ENCODE data around the gene IREB2. TPM values are rescaled to one million over a fixed set of nuclear protein-coding genes. Genes with fewer than 3 reads are reported as not detected.

The IREB2 gene
- total RNA-seq, 4 donors from 2014 or later: 41.9 to 193 (median 56.7) TPM

GRCh38 chr15:78461171-78461888 is 23.3 kb downstream of the IREB2 start:
- no peak for TF ChIP-seq POLR2A (IDR thresholded peaks at IDR 0.05)
- no peak for TF ChIP-seq CTCF (IDR thresholded peaks at IDR 0.05)

GRCh38 chr15:78469031-78469430 is 31.0 kb downstream of the IREB2 start:
- Histone ChIP-seq H3K27me3 (no peaks in the 10 kb centered on the region), H3K36me3 (peaks cover 0 to 82% (median 0%) of the 10 kb centered on the region in 3 donors), H3K4me3 (no peak overlapping the region), H3K4me1 (no peaks in the 10 kb centered on the region), H3K27ac (peak overlapping the region in 1 of 4 donors; percentile 6), H3K9me3 (no peaks in the 10 kb centered on the region)
- no peak for DNase-seq
- TF ChIP-seq POLR2A (IDR thresholded peaks at IDR 0.05) (no peak), CTCF (IDR thresholded peaks at IDR 0.05) (no peak)

More at GRCh38 chr15:78461171-78461888, 23.3 kb downstream of the IREB2 start:
- Histone ChIP-seq H3K27ac (peak overlapping the region in 1 of 4 donors; percentile 15), H3K9me3 (no peaks in the 10 kb centered on the region), H3K4me3 (no peak overlapping the region), H3K4me1 (peaks cover 0 to 20% (median 0%) of the 10 kb centered on the region in 4 donors), H3K36me3 (peaks cover 0 to 40% (median 0%) of the 10 kb centered on the region in 3 donors), H3K27me3 (no peaks in the 10 kb centered on the region)
- no peak for DNase-seq

GRCh38 chr15:78477295-78477694 is 39.3 kb downstream of the IREB2 start:
- H3K36me3 ChIP-seq: peaks cover 0 to 67% (median 0%) of the 10 kb centered on the region in 3 donors
- TF ChIP-seq POLR2A (IDR thresholded peaks at IDR 0.05) (no peak), CTCF (IDR thresholded peaks at IDR 0.05) (no peak)
- no peaks in the 10 kb centered on the region for H3K4me1 ChIP-seq
- no peaks in the 10 kb centered on the region for H3K9me3 ChIP-seq
- H3K27me3 ChIP-seq: no peaks in the 10 kb centered on the region
- no peak overlapping the region for H3K27ac ChIP-seq
- no peak overlapping the region for H3K4me3 ChIP-seq
- no peak for DNase-seq

- Histone ChIP-seq H3K4me3 (no peak overlapping the region), H3K27ac (no peak overlapping the region), H3K4me1 (no peaks in the 10 kb centered on the region), H3K36me3 (peaks cover 0 to 74% (median 0%) of the 10 kb centered on the region in 3 donors), H3K9me3 (no peaks in the 10 kb centered on the region), H3K27me3 (no peaks in the 10 kb centered on the region)
- DNase-seq: no peak
- TF ChIP-seq CTCF (IDR thresholded peaks at IDR 0.05) (no peak), POLR2A (IDR thresholded peaks at IDR 0.05) (no peak)
Measured at GRCh38 chr15:78479650-78480049, 41.6 kb downstream of the IREB2 start.

GRCh38 chr15:78481917-78482316 is 43.9 kb downstream of the IREB2 start:
- Histone ChIP-seq H3K36me3 (peaks cover 0 to 78% (median 0%) of the 10 kb centered on the region in 3 donors), H3K27ac (no peak overlapping the region), H3K9me3 (no peaks in the 10 kb centered on the region), H3K4me3 (no peak overlapping the region), H3K27me3 (no peaks in the 10 kb centered on the region), H3K4me1 (no peaks in the 10 kb centered on the region)
- no peak for DNase-seq
- TF ChIP-seq CTCF (IDR thresholded peaks at IDR 0.05) (no peak), POLR2A (IDR thresholded peaks at IDR 0.05) (no peak)
